Karpas-422 (cell line): ENCODE data around the gene GALNT17. TPM values are rescaled to one million over a fixed set of nuclear protein-coding genes. Genes with fewer than 3 reads are reported as not detected.

Experiments used
- DNase-seq: peaks from one replicate; pipeline ENCODE4 v3.0.0-alpha.2; 2015
- H2AFZ ChIP-seq: fragments of 200-600 bp; sonication (generic); 2 replicates; pipeline ENCODE4 v1.6.1; 2014; ENCODE audit warnings: antibody characterized with exemption, low read length, mixed read lengths
- H3K27ac ChIP-seq: fragments of 200-600 bp; sonication (generic); 2 replicates; pipeline ENCODE4 v1.5.1; 2014; ENCODE audit warnings: mild to moderate bottlenecking, low read length, moderate library complexity
- H3K27me3 ChIP-seq: fragments of 200-600 bp; sonication (generic); 2 replicates; pipeline ENCODE4 v1.6.1; 2014; ENCODE audit warnings: low read length, mixed read lengths
- H3K36me3 ChIP-seq: fragments of 200-600 bp; sonication (generic); 2 replicates; pipeline ENCODE4 v1.6.1; 2014; ENCODE audit warnings: low read length, mixed read lengths; ENCODE audit not compliant: insufficient read depth
- H3K4me1 ChIP-seq: fragments of 200-600 bp; sonication (generic); 2 replicates; pipeline ENCODE4 v1.6.1; 2014; ENCODE audit warnings: mild to moderate bottlenecking, low read length, mixed read lengths
- H3K4me2 ChIP-seq: fragments of 200-600 bp; sonication (generic); 2 replicates; pipeline ENCODE4 v1.6.1; 2014; ENCODE audit warnings: low read length, low read depth, mild to moderate bottlenecking; ENCODE audit not compliant: poor library complexity, severe bottlenecking
- H3K4me3 ChIP-seq: fragments of 200-600 bp; sonication (generic); 2 replicates; pipeline ENCODE4 v1.5.1; 2014; ENCODE audit warnings: mild to moderate bottlenecking, antibody characterized with exemption, low read length, mixed read lengths
- H3K79me2 ChIP-seq: fragments of 200-600 bp; sonication (generic); 2 replicates; pipeline ENCODE4 v1.6.1; 2014; ENCODE audit warnings: mild to moderate bottlenecking, low read length, mixed read lengths
- H3K9ac ChIP-seq: fragments of 200-600 bp; sonication (generic); 2 replicates; pipeline ENCODE4 v1.6.0; 2014; ENCODE audit warnings: low read length
- H3K9me2 ChIP-seq: fragments of 200-600 bp; sonication (generic), shearing (Covaris generic); replicated peaks from 2 replicates; pipeline ENCODE4 v1.6.0; 2014; ENCODE audit warnings: mild to moderate bottlenecking, low read length, moderate library complexity; ENCODE audit not compliant: insufficient read depth
- H3K9me3 ChIP-seq: fragments of 300-700, 200-600 bp; sonication (generic); 2 replicates; pipeline ENCODE4 v1.6.1; 2014; ENCODE audit warnings: low read length, mixed read lengths
- H4K20me1 ChIP-seq: fragments of 200-600 bp; sonication (generic); 2 replicates; pipeline ENCODE4 v1.6.1; 2014; ENCODE audit warnings: mild to moderate bottlenecking, antibody characterized with exemption, low read length, low read depth; ENCODE audit not compliant: insufficient read depth
- total RNA-seq: library from RNA; depleted of rRNA; stranded (reverse); fragments of >200 nt; shearing (Covaris generic); gene quantifications from 2 replicates; pipeline ENCODE4 v1.2.3, GENCODE V29; 2014; ENCODE audit warnings: low replicate concordance; rRNA removed

The GALNT17 gene
- total RNA-seq, result not detected in 2 replicates

DNA sequence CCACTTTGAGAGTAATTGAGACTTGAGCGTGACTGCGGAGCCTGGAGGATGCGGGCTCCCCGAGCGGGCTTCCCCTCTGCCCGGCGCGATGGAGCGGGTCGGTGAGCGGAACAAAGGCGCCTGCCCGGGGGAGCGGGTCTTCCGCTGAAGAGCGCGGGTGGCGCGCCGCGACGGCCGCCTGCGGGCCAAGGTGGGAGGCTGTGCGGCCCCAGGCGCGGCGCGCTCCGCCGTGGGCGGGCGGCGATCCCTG, at the start of gene GALNT17:
Gene GALNT17 (plus strand): TSS at position 18 of the 250 bp plus-strand sequence.
- H3K9me2 ChIP-seq, result no peaks in the 10 kb centered on the region
- no peak within 1 kb of the TSS for H3K4me2 ChIP-seq
- no peak within 1 kb of the TSS for H3K4me3 ChIP-seq
- H3K9me3 ChIP-seq, result no peaks in the 10 kb centered on the region
- H3K9ac ChIP-seq, result no peak within 1 kb of the TSS
- DNase-seq, result no peak
- H3K4me1 ChIP-seq, result no peaks in the 10 kb centered on the region
- H4K20me1 ChIP-seq, result no peaks in the 10 kb centered on the region
- no peaks in the 10 kb centered on the region for H3K36me3 ChIP-seq
- H2AFZ ChIP-seq, result no peak within 1 kb of the TSS
- no peaks in the 10 kb centered on the region for H3K79me2 ChIP-seq
- no peak within 1 kb of the TSS for H3K27ac ChIP-seq
- no peaks in the 10 kb centered on the region for H3K27me3 ChIP-seq

DNA sequence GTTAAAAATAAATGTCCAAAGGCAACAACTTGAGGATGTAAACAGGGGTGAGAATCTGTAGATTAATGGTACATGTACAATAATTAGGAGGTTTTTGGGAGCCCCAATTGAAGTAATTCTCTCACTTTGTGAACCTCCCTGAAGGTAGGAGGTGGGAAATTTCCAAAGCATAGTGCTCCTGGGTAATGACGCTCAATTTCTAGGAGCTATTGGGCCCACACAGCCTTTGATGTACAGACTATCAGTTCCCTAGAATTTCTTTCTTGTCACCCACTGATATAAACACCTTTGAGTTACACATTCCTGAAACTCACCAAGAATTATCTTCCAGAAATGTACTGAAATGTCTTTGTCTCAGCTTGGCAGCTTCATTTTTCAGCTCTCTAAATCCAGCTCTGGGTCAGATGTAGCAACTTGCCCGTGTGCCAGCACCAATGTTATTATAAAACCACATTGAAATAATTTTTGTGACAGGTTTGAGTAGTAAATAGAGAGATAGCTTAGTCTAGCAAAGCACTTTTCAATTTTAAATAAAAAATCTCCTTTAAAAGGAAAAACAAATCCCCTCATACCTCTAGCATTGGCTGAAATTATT, 36.6 kb upstream of the GALNT17 start:
- no peak overlapping the region for H3K4me3 ChIP-seq
- H4K20me1 ChIP-seq, result no peaks in the 10 kb centered on the region
- DNase-seq, result no peak
- no peaks in the 10 kb centered on the region for H3K27me3 ChIP-seq
- no peaks in the 10 kb centered on the region for H3K4me1 ChIP-seq
- no peak overlapping the region for H3K27ac ChIP-seq
- no peaks in the 10 kb centered on the region for H3K9me2 ChIP-seq
- H3K36me3 ChIP-seq, result no peaks in the 10 kb centered on the region
- H3K79me2 ChIP-seq, result no peaks in the 10 kb centered on the region
- no peak overlapping the region for H3K4me2 ChIP-seq
- no peaks in the 10 kb centered on the region for H3K9me3 ChIP-seq
- no peak overlapping the region for H2AFZ ChIP-seq
- no peak overlapping the region for H3K9ac ChIP-seq

GRCh38 chr7:71096351-71096750, 35.6 kb upstream of the GALNT17 start:
- Histone ChIP-seq H3K9me3 (no peaks in the 10 kb centered on the region), H4K20me1 (no peaks in the 10 kb centered on the region), H3K4me1 (no peaks in the 10 kb centered on the region), H3K79me2 (no peaks in the 10 kb centered on the region), H3K36me3 (no peaks in the 10 kb centered on the region), H3K4me2 (no peak overlapping the region), H3K27me3 (no peaks in the 10 kb centered on the region), H3K9ac (no peak overlapping the region), H3K27ac (no peak overlapping the region), H3K4me3 (no peak overlapping the region), H3K9me2 (no peaks in the 10 kb centered on the region), H2AFZ (no peak overlapping the region)
- DNase-seq, result no peak

DNA sequence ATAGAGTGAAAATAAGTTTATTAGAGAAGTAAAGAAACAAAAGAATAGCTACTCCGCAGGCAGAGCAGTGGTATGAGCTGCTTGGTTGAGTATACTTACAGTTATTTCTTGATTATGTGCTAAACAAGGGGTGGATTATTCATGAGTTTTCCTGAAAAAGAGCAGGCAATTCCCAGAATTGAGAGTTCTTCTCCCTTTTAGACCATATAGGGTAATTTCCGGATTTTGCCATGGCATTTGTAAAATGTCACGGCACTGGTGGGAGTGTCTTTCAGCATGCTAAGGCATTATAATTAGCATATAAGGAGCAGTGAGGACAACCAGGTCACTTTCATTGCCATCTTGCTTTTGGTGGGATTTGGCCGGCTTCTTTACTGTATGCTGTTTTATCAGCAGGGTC, 25.7 kb upstream of the GALNT17 start:
- H3K27ac ChIP-seq, result no peak overlapping the region
- DNase-seq, result no peak
- H4K20me1 ChIP-seq, result no peaks in the 10 kb centered on the region
- H3K4me3 ChIP-seq, result no peak overlapping the region
- no peaks in the 10 kb centered on the region for H3K27me3 ChIP-seq
- H3K79me2 ChIP-seq, result no peaks in the 10 kb centered on the region
- H3K4me2 ChIP-seq, result no peak overlapping the region
- no peaks in the 10 kb centered on the region for H3K36me3 ChIP-seq
- no peak overlapping the region for H3K9ac ChIP-seq
- no peaks in the 10 kb centered on the region for H3K9me3 ChIP-seq
- H3K9me2 ChIP-seq, result no peaks in the 10 kb centered on the region
- H2AFZ ChIP-seq, result no peak overlapping the region
- no peaks in the 10 kb centered on the region; the same call in 1 of the 2 replicates for H3K4me1 ChIP-seq

DNA sequence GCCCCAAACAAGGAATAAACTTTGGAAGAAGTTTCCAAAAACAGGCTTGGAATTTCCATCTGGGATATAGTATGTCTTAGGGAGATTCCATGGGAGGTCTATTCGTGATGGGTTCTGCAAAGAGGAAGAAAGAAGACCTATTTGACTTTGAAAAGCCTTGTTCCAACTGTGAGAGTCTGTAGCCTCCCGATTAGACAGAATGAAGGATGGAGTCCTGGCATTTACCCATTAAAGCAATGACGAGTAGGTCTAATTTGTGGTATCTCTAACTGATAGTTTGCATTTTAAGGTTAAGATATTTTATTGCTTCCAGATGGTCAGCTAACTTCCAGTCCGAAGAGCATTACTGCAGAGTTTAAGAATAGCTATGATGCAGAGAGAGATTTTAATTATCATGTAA, 19.5 kb upstream of the GALNT17 start:
- Histone ChIP-seq H3K9ac (no peak overlapping the region), H3K27me3 (no peaks in the 10 kb centered on the region), H3K9me2 (no peaks in the 10 kb centered on the region), H4K20me1 (no peaks in the 10 kb centered on the region), H3K4me3 (no peak overlapping the region), H2AFZ (no peak overlapping the region), H3K36me3 (no peaks in the 10 kb centered on the region), H3K9me3 (no peaks in the 10 kb centered on the region), H3K27ac (no peak overlapping the region), H3K4me2 (no peak overlapping the region), H3K4me1 (no peaks in the 10 kb centered on the region; the same call in 1 of the 2 replicates), H3K79me2 (no peaks in the 10 kb centered on the region)
- DNase-seq, result no peak

DNA sequence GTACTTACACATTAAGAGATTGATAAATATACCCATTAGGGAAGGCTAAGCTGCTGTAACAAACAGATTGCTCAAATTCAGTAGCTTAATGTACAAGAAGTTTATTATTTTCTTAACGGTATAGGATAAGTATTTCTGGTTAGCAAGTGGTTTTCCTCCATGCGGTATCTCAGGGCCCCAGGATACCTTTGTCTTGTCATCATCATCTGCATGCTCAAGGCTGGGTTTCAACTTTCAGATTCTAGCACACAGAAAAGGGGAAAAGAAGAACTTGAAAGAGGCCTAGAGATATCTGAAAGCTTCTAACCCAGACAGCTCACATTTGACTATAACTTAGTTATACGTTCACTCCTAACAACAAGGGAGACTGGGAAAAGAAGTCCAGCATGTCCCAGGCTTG, 11.8 kb upstream of the GALNT17 start:
- H3K36me3 ChIP-seq, result no peaks in the 10 kb centered on the region
- no peaks in the 10 kb centered on the region for H3K27me3 ChIP-seq
- no peaks in the 10 kb centered on the region for H3K9me3 ChIP-seq
- H3K79me2 ChIP-seq, result no peaks in the 10 kb centered on the region
- no peak overlapping the region for H3K4me2 ChIP-seq
- no peak for DNase-seq
- no peak overlapping the region for H3K9ac ChIP-seq
- H3K4me1 ChIP-seq, result no peaks in the 10 kb centered on the region
- no peak overlapping the region for H3K27ac ChIP-seq
- H4K20me1 ChIP-seq, result no peaks in the 10 kb centered on the region
- no peaks in the 10 kb centered on the region for H3K9me2 ChIP-seq
- H2AFZ ChIP-seq, result no peak overlapping the region
- no peak overlapping the region for H3K4me3 ChIP-seq

DNA sequence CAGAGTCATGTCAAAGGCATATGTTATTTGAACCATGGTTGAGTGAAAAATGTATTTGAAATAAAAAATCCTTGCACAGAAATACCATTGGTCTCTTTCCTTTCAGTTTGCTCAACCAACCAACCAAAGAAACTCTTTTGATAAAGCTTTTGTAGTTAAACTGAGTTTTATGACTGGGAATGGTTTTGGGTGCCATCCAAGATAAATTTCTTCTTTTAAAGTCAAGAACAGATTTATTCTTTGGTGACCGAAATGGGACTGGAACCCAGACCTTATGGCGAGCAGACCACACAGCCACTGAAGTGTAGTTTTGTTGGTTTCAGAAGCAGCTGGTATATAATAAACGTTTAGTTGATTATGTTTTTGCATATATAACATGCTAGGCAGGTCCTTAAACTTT, 2.8 kb upstream of the GALNT17 start:
- no peaks in the 10 kb centered on the region for H3K27me3 ChIP-seq
- DNase-seq, result no peak
- H3K9me3 ChIP-seq, result no peaks in the 10 kb centered on the region
- no peak overlapping the region for H3K27ac ChIP-seq
- H3K79me2 ChIP-seq, result no peaks in the 10 kb centered on the region
- no peak overlapping the region for H3K4me2 ChIP-seq
- no peak overlapping the region for H3K4me3 ChIP-seq
- no peaks in the 10 kb centered on the region for H3K4me1 ChIP-seq
- H3K36me3 ChIP-seq, result no peaks in the 10 kb centered on the region
- H2AFZ ChIP-seq, result no peak overlapping the region
- no peaks in the 10 kb centered on the region for H3K9me2 ChIP-seq
- no peak overlapping the region for H3K9ac ChIP-seq
- no peaks in the 10 kb centered on the region for H4K20me1 ChIP-seq

- Histone ChIP-seq H3K4me3 (no peak overlapping the region), H3K4me2 (no peak overlapping the region), H3K9me2 (no peaks in the 10 kb centered on the region), H3K27ac (no peak overlapping the region), H3K36me3 (no peaks in the 10 kb centered on the region), H2AFZ (no peak overlapping the region), H3K9me3 (no peaks in the 10 kb centered on the region), H3K4me1 (no peaks in the 10 kb centered on the region), H4K20me1 (no peaks in the 10 kb centered on the region), H3K27me3 (no peaks in the 10 kb centered on the region), H3K9ac (no peak overlapping the region), H3K79me2 (no peaks in the 10 kb centered on the region)
- no peak for DNase-seq
Observed at GRCh38 chr7:71130031-71130679, 1.8 kb upstream of the GALNT17 start.
